ENCODE results near the gene TRIM59. TPM values are rescaled to one million over a fixed set of nuclear protein-coding genes. Genes with fewer than 3 reads are reported as not detected.

The TRIM59 gene
- total RNA-seq, 6 experiments from 2014 or later = 30.9 to 50.2 (median 40.7) TPM

DNA sequence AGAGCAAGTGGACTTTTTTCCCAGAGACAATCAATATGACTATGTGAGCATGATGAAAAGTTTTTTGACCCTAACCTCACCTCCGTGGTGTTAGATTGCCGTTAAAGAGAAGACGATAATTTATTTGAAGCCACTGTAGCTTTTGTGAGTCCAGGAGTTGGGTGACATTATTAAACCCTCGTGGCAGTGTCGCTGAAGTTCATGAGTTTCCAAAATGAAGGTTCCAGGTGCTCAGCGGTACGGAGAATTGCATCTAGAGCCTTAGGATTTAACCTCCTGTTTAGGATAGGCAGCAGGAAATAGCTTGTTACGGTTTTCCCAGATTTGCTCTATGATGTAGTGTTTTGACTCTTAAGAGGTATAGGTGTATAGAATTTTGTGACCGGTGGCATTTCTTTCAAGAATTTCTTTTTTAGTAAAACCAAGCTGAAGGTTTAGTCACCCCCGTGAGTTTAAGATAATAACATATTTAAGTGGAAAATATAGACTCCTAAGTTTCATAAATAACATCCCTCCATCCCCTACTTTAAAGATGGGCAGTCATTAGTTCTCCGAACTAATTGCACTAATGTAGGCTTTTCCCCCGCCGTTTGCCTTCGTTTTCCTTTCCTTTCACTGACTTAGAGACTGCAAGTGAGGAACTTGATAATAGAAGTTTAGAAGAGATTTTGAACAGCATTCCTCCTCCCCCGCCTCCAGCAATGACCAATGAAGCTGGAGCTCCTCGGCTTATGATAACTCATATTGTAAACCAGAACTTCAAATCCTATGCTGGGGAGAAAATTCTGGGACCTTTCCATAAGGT lies 48.1 kb downstream of the TRIM59 start:
- TF ChIP-seq, protein P1, sequence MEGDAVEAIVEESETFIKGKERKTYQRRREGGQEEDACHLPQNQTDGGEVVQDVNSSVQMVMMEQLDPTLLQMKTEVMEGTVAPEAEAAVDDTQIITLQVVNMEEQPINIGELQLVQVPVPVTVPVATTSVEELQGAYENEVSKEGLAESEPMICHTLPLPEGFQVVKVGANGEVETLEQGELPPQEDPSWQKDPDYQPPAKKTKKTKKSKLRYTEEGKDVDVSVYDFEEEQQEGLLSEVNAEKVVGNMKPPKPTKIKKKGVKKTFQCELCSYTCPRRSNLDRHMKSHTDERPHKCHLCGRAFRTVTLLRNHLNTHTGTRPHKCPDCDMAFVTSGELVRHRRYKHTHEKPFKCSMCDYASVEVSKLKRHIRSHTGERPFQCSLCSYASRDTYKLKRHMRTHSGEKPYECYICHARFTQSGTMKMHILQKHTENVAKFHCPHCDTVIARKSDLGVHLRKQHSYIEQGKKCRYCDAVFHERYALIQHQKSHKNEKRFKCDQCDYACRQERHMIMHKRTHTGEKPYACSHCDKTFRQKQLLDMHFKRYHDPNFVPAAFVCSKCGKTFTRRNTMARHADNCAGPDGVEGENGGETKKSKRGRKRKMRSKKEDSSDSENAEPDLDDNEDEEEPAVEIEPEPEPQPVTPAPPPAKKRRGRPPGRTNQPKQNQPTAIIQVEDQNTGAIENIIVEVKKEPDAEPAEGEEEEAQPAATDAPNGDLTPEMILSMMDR (IDR thresholded peaks at IDR 0.05) = no peak
- H3K27ac Mint-ChIP-seq = peak overlapping the region; percentile 90
- peaks cover 54% of the 10 kb centered on the region for H3K4me1 Mint-ChIP-seq (ENCODE audit: low read depth)
- peaks cover 34% of the 10 kb centered on the region for H3K36me3 Mint-ChIP-seq (ENCODE audit: low read depth)
- H3K4me3 Mint-ChIP-seq = peak overlapping the region; percentile 99
- DNase-seq = peak; percentile 64
- H3K27me3 Mint-ChIP-seq (ENCODE audit: insufficient read depth) = peaks cover 11% of the 10 kb centered on the region
- H3K9me3 Mint-ChIP-seq = peaks cover 4% of the 10 kb centered on the region; the same call in 1 of the 2 replicates

DNA sequence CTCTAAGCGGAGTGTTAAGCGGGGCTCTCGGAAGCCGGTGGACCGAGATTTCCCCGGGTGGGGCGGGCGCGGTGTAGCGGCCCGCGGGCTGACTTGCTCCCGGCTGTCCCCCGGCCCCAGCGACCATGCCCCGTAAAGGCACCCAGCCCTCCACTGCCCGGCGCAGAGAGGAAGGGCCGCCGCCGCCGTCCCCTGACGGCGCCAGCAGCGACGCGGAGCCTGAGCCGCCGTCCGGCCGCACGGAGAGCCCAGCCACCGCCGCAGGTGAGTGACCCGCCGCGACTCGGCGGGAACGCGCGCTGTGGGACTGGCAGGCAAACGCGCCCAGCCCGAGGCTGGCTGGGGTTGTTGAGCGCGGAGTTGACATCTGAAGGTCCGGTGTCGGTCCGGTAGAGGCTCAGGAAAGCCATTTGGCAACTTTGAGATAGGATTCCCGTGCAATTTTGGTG lies 48.9 kb downstream of the TRIM59 start:
- H3K9me3 Mint-ChIP-seq = peaks cover 4% of the 10 kb centered on the region; the same call in 1 of the 2 replicates
- peak overlapping the region; percentile 99 for H3K27ac Mint-ChIP-seq
- peak overlapping the region; percentile 99 for H3K4me3 Mint-ChIP-seq
- TF ChIP-seq, protein P1 (IDR thresholded peaks at IDR 0.05) = no peak
- no peak for DNase-seq
- peaks cover 57% of the 10 kb centered on the region for H3K4me1 Mint-ChIP-seq (ENCODE audit: low read depth)
- H3K27me3 Mint-ChIP-seq (ENCODE audit: insufficient read depth) = peaks cover 11% of the 10 kb centered on the region
- H3K36me3 Mint-ChIP-seq (ENCODE audit: low read depth) = peaks cover 34% of the 10 kb centered on the region

DNA sequence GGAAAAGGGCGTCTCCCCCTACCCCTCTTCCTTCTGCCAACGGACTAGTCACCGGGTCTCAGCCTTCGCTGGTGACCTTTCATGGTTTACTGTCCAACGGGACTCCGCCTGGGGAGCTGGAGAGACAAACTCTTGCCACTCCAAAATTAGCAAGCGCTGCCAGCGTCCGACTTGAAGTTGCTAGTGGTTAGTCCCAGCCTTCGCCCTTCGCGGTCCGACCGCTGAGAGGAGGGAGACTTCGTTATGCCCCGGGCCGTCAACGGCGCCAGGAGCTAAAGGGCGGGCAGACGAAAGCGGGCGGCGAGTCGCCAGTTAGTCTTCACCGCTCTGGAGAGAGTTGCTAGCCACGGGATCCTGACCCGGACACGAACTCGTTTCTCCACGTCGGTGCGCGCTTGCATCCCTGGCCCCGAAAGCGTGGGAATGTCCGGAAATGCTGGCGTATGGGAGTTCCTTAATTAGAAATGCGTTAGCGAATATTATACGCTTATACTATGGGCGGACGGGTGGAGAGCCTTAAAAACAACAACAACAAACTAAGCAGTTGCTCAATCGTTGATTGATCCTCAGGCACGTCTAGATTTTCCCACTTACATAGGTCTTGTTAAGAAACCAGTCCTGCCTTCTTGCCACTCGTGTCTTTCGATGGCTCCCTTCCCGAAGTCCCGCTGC lies 49.4 kb downstream of the TRIM59 start:
- H3K27ac Mint-ChIP-seq = peak overlapping the region; percentile 99
- peaks cover 4% of the 10 kb centered on the region; the same call in 1 of the 2 replicates for H3K9me3 Mint-ChIP-seq
- H3K36me3 Mint-ChIP-seq (ENCODE audit: low read depth) = peaks cover 34% of the 10 kb centered on the region
- DNase-seq = peak; percentile 28
- H3K4me1 Mint-ChIP-seq (ENCODE audit: low read depth) = peaks cover 62% of the 10 kb centered on the region
- TF ChIP-seq, protein P1 (IDR thresholded peaks at IDR 0.05) = no peak
- peaks cover 11% of the 10 kb centered on the region for H3K27me3 Mint-ChIP-seq (ENCODE audit: insufficient read depth)
- H3K4me3 Mint-ChIP-seq = peak overlapping the region; percentile 99

DNA sequence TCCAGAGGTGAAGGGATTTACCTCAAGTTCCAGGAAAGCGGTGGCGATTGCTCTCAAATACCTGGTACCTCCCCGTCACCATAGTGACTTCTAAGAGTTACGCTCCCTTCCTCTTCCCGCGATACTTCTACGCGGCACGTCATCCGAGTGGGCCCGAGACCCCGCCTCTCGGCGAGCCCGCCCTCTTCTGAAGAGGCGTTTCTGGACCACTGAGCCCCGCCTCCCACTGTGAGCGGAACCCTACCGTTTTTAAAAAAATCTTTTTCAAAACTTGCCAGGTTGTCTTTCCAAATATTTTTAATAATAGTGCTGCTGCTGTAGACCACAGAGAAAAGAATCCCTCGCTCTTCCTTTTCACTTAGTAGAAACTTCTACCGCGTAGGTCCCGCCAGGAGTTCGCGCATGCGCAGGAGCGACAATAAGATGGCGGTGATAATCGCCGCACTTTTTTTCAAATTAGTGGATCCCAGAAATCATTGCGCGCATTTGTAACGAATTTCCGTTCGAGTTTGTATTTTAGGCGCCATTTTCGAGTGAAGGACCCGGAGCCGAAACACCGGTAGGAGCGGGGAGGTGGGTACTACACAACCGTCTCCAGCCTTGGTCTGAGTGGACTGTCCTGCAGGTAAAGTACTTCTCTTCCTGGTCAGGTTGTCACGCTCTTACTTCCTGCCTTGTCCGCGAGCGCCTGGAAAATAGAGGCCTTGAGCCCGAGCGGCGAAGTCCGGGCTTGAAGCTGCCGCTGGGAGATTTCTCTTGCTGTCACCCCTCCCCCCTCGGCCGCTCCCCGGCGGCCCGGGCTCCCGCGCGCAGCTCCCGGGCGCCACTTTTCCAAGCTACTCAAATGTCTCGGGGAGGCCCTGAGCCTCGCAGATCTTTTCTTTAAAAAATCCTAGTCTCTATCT lies 50.2 kb downstream of the TRIM59 start, which contains the start of the genes IFT80 and SMC4:
TSS of gene IFT80 (minus strand) at position 101 of the 905 bp plus-strand sequence. CDS start 14,625 bp downstream, outside the sequence.
TSS of gene SMC4 (plus strand) at position 526 of the 905 bp plus-strand sequence. CDS start 1,177 bp downstream, outside the sequence.
- Mint-ChIP-seq H3K27me3 (ENCODE audit: insufficient read depth) (peaks cover 11% of the 10 kb centered on the region), H3K27ac (peak within 1 kb of the TSS; percentile 99), H3K9me3 (peaks cover 4% of the 10 kb centered on the region; the same call in 1 of the 2 replicates), H3K4me3 (peak within 1 kb of the TSS; percentile 99), H3K4me1 (ENCODE audit: low read depth) (peaks cover 62% of the 10 kb centered on the region), H3K36me3 (ENCODE audit: low read depth) (peaks cover 34% of the 10 kb centered on the region)
- DNase-seq = peak; percentile 95
- TF ChIP-seq, protein P1 (IDR thresholded peaks at IDR 0.05) = no peak

DNA sequence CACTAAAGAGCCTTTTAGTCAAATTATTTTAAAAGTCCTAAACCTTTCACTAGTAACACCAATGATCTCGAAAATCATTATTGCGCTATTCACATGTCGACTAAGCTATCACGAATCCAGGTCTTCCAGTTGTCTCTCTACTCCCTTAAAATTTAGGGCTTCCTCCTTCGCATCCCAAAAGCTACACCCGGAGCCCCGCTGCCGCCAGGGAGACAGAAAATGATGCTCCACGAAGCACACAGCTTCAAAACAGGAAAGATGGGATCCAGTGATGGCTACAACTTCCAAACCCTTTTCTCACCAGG lies 50.8 kb downstream of the TRIM59 start:
- H3K4me1 Mint-ChIP-seq (ENCODE audit: low read depth) = peaks cover 56% of the 10 kb centered on the region
- peak overlapping the region; percentile 99 for H3K27ac Mint-ChIP-seq
- H3K36me3 Mint-ChIP-seq (ENCODE audit: low read depth) = peaks cover 29% of the 10 kb centered on the region
- DNase-seq = no peak
- TF ChIP-seq, protein P1 (IDR thresholded peaks at IDR 0.05) = no peak
- peak overlapping the region; percentile 99 for H3K4me3 Mint-ChIP-seq
- peaks cover 4% of the 10 kb centered on the region; the same call in 1 of the 2 replicates for H3K9me3 Mint-ChIP-seq
- peaks cover 11% of the 10 kb centered on the region for H3K27me3 Mint-ChIP-seq (ENCODE audit: insufficient read depth)
